Measurements from ENCODE around the gene TRPC4AP. TPM values are rescaled to one million over a fixed set of nuclear protein-coding genes. Genes with fewer than 3 reads are reported as not detected.

The TRPC4AP gene
- total RNA-seq, 1 donor from 2014 or later = 54.1 TPM

DNA sequence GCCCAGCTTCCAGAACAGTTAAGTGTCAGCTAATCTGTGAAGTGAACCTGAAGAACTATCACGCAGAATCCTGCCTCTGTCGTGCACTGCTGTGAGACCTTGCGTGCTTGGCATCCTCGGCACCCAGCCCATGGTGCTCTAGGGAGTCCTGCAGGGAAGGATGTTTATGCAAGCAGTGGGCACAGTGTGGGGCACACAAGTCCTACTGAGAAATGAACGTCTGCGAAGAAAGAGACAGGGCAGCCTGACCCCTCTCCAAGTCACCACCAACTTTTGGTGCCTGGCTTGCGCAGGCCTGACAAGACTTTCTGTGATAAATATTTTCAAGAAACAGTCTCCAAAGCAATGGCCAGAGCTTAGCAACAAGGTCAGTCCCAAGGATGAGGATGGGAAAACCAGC lies 69.0 kb downstream of the TRPC4AP start:
- H3K27ac ChIP-seq = no peak overlapping the region
- TF ChIP-seq, protein P1, sequence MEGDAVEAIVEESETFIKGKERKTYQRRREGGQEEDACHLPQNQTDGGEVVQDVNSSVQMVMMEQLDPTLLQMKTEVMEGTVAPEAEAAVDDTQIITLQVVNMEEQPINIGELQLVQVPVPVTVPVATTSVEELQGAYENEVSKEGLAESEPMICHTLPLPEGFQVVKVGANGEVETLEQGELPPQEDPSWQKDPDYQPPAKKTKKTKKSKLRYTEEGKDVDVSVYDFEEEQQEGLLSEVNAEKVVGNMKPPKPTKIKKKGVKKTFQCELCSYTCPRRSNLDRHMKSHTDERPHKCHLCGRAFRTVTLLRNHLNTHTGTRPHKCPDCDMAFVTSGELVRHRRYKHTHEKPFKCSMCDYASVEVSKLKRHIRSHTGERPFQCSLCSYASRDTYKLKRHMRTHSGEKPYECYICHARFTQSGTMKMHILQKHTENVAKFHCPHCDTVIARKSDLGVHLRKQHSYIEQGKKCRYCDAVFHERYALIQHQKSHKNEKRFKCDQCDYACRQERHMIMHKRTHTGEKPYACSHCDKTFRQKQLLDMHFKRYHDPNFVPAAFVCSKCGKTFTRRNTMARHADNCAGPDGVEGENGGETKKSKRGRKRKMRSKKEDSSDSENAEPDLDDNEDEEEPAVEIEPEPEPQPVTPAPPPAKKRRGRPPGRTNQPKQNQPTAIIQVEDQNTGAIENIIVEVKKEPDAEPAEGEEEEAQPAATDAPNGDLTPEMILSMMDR (IDR thresholded peaks at IDR 0.05) = no peak
- intact Hi-C loops (cut with DNase I) = no loop called here
- no peak for DNase-seq (ENCODE audit: low spot score in 2 of 2)
- no peaks in the 10 kb centered on the region for H3K9me3 ChIP-seq
- no peaks in the 10 kb centered on the region for H3K4me1 ChIP-seq
- peaks cover 39 to 80% of the 10 kb centered on the region in 2 donors for H3K36me3 ChIP-seq
- no peak overlapping the region for H3K4me3 ChIP-seq
- no peaks in the 10 kb centered on the region for H3K27me3 ChIP-seq

DNA sequence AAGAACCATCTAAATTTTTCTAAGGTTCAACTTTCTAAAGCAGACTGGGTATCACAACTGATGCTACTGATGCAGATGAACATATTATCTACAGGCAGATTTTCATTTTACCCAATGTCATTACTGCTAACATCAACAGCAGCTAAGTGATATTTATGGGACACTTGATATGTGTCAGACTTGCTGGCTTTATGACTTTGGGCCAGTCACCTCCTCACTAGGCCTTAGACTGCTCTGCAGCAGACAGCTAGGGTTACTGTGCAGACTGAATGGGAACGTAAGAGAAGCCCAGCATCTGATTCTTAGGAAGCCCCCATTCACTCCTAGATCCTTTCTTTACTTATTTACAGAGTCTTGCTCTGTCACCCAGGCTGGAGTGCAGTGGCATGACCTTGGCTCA lies 70.8 kb downstream of the TRPC4AP start:
- intact Hi-C loops (cut with DNase I) = no loop called here
- Histone ChIP-seq H3K4me3 (no peak overlapping the region), H3K4me1 (no peaks in the 10 kb centered on the region), H3K36me3 (peaks cover 32 to 76% of the 10 kb centered on the region in 2 donors), H3K27me3 (no peaks in the 10 kb centered on the region), H3K9me3 (no peaks in the 10 kb centered on the region), H3K27ac (peak overlapping the region in 1 of 2 donors; percentile 22)
- no peak for DNase-seq (ENCODE audit: low spot score in 2 of 2)
- TF ChIP-seq, protein P1 (IDR thresholded peaks at IDR 0.05) = no peak

DNA sequence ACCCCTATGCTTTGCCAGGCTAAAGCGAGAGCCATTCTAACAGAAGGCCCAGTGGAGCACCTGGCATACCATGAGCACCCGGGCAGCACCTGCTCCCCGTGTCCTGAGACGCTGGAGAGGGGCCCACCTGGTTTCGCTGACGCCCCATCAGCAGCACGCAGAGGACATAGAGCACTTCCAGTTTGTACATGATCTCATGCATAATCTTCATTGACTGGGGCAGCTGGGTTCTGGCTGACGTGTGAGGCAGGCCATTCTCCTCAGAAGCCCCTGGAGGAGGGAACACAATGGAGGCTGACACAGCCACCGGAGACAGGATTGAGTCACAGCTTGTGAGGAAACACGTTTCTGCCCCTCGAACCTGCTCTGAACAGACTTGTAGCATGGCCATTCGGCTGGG lies 71.5 kb downstream of the TRPC4AP start:
- Histone ChIP-seq H3K9me3 (no peaks in the 10 kb centered on the region), H3K36me3 (peaks cover 35 to 76% of the 10 kb centered on the region in 2 donors), H3K27ac (no peak overlapping the region), H3K27me3 (no peaks in the 10 kb centered on the region), H3K4me1 (no peaks in the 10 kb centered on the region), H3K4me3 (no peak overlapping the region)
- no peak for DNase-seq (ENCODE audit: low spot score in 2 of 2)
- intact Hi-C loops (cut with DNase I) = no loop called here
- TF ChIP-seq, protein P1 (IDR thresholded peaks at IDR 0.05) = no peak

DNA sequence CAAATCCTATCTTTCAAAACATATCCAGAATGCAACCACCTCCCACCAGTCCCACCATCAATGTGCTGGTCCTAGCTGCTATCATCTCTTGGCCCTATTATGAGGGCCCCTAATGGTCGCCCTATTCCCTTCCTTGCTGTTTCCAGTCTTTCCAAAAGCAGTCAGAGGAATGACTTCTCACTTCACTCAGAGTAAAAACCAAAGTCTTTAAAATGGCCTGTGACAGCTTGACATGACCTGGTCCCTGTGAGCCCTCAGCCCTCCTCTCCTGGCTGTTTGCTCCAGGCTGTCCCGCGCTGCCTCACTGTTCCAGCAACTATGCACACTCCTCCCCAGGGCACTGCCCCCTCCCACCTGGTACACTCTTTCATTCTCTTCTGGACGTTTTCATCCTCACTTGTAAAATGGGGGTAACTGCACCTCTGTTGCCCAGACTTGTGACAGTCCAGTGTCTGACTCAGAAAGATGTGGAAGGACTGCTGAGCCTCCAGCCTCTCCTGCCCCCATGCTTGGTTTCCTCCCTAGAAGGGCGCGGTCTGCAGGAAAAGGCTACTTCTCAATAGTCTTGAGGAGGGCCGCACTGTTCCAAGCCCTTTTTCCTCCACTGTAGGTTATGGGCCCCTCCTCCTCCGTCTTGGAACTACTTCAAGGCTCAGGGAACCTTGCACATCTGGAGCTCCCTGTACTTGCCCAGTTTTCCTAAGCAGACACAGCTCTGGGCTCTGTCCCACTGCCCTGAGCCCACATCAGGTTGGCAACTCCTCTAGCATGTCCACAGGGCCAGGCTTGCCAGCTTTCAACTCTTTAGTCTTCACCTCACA lies 72.3 kb downstream of the TRPC4AP start:
- no peaks in the 10 kb centered on the region for H3K27me3 ChIP-seq
- no peak overlapping the region for H3K27ac ChIP-seq
- H3K4me1 ChIP-seq = no peaks in the 10 kb centered on the region
- TF ChIP-seq, protein P1 (IDR thresholded peaks at IDR 0.05) = no peak
- no peaks in the 10 kb centered on the region for H3K9me3 ChIP-seq
- peak in 1 of 2 donors; percentile 53 for DNase-seq (ENCODE audit: low spot score in 2 of 2)
- intact Hi-C loops (cut with DNase I) = no loop called here
- H3K4me3 ChIP-seq = no peak overlapping the region
- H3K36me3 ChIP-seq = peaks cover 40 to 82% of the 10 kb centered on the region in 2 donors

DNA sequence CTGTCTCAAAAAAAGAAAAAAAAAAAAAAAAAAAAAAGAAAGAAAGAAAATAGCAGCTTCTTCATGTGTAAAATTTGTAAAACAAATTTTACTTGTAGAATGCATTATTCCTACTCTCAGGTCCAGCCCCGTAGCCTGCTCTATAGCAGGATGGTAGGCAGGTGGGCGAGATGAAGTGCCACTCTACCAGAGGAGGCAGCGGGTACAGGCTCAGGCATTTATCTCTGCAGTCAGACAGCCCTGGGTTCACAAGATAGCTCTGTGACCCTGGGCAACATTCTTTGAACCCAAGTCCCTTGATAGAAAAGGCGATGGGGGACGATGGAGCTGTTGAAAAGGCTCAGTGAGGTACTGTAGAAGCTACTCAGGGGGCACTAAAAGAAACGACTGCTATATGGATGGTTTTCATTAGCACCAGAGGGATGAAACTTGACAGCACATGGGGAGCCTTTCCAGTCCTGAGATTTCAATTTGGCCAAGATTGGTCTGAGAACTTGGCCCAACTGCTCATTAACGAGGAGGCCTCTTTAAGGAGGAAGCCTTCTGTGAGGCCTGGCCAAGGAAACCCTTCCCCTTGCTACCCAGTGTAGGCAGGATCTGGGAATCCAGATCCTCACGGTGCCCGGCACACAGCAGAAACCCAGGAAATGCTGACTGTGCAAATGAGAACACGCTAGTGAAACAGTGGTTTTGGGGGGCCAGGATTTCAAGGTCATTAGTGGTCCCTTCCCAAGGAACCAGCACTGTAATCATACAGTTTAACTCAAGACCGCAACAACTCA lies 73.8 kb downstream of the TRPC4AP start:
- Histone ChIP-seq H3K27me3 (no peaks in the 10 kb centered on the region), H3K9me3 (no peaks in the 10 kb centered on the region), H3K36me3 (peaks cover 51 to 81% of the 10 kb centered on the region in 2 donors), H3K4me1 (no peaks in the 10 kb centered on the region), H3K27ac (peak overlapping the region; percentile 21 to 58), H3K4me3 (no peak overlapping the region)
- TF ChIP-seq, protein P1 (IDR thresholded peaks at IDR 0.05) = no peak
- DNase-seq (ENCODE audit: low spot score in 2 of 2) = peak in 1 of 2 donors; percentile 52
- intact Hi-C loops (cut with DNase I) = no loop called here

All from ascending aorta (tissue), 2 donors.